CD4-positive, alpha-beta T cell treated with Interferon alpha-2 for 1 hour (primary cell): ENCODE data around the gene NTMT1.
"Not testable (repeated sequence)": the region's sequence is repeated elsewhere in the genome, so short reads cannot be mapped to it uniquely, and the experiment has no call there.

ENCODE experiments used
- DNase-seq, 2 donors: peaks; one replicate each; pipeline ENCODE4 v3.0.0-alpha.2; 2020 to 2022

NTMT1 gene

GRCh38 chr9:129655696-129656095 lies 29.7 kb downstream of the NTMT1 start:
- no peak for DNase-seq

DNA sequence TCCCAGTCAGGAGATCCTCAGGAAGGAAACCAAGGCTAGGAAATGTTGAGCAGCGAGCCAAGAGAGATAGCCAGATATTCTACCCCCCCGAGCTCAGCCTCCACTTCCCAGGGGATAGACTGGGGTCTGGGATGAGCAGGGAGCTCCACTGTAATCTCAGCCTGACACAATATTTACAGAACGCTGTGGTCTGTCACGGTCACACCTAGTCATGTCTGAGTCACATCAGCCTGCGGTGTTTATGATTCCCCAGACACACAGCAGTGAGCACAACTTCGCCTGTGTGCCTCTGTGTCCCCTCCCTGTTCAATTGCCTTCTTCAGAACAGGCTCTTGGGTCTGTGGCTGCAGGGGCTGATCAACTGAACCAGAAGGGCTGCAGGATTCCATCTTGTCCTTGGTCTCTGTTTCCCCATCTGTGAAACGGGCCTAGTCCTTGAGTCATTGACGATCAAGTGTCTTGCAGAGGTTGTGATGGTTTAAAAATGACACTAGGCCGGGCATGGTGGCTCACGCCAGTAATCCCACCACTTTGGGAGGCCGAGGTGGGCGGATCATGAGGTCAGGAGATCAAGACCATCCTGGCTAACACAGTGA lies 30.9 kb downstream of the NTMT1 start:
- DNase-seq = no peak

- no peak for DNase-seq
Observed at GRCh38 chr9:129661029-129661428, 35.1 kb downstream of the NTMT1 start.

- DNase-seq = not testable (repeated sequence)
Observed at GRCh38 chr9:129662239-129662638, 36.3 kb downstream of the NTMT1 start.

DNA sequence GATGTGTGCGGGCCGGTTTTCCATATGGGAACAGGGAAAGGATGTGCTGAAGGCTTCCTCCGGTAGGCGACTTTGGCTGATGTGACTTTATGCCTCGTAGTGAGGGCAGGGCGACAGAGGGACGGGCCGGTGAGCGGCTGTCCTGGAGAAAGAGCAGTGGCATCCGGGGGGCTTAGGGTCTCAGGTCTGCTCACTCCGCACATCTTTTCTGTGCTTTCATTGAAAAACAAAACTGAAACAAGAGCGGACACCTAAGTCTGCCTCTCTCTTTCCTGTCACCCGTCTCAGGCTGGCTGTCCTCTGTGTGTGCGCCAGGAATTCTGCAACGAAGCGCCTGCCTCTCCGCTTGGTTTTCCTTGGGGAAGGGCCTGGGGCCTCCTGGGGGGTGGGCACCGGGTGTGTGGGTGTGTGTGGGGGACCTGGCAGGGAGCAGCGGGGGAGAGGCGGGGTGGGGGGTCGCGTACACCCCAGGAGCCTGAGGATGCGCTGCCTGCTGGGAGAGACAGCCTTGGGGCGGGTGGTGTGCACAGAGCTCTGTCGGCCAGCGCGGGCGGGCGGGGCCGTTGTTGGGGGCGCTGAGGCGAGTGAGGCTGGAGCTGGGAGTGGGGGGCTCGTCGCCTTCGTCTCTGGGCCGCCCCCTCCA lies 38.9 kb downstream of the NTMT1 start:
- DNase-seq = peak in 1 of 2 donors; percentile 2

DNA sequence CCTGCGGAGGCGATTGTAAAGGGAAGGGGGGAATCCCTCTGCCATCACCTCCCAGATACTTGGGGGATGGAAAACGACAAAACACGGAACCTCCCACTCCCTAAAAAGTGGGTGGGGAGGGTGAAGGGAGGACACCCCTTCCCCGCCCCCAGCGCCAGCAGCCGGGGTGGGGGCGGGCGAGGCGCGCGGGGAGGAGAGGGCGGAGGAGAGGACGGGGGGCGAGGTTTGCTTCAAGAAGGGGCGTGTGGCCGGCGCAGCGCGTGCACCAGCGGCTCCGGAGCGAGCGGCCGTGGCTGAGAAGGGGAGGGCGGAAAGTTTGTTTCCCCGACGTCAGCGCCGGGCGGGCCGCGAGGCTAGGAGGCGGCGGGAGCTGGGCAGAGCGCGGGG lies 39.4 kb downstream of the NTMT1 start, which contains the start of gene PRRX2:
Gene PRRX2 (plus strand): TSS at position 259 of the 387 bp plus-strand sequence. CDS start 221 bp downstream, outside the sequence.
- peak in 1 of 2 donors; percentile 25 for DNase-seq

DNA sequence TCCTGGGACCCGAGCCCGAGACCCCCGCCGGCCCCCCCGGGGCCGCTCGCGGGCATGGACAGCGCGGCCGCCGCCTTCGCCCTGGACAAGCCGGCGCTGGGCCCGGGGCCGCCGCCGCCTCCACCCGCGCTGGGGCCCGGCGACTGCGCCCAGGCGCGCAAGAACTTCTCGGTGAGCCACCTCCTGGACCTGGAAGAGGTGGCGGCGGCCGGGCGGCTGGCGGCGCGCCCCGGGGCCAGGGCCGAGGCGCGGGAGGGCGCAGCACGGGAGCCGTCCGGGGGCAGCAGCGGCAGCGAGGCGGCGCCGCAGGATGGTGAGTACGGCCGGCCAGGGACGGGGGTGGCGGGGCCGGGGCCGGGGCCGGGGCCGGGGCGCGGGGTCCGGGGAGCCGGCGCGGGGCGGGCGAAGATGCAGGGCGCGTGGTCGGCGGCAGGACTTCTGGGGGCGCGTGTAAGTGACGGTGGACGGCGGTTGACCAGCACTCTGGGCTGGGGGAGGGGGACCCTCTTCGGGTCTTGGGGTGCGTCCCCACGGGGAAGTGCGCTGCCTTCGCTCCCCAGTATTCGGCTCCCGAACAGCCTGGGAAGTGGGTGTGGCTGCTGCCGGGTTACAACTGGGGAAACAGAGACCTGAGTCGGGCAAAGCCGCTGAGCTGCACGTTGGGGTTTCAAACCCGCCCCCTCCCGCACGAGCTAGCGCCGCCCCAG lies 40.0 kb downstream of the NTMT1 start:
- DNase-seq = no peak

GRCh38 chr9:129666575-129666974 lies 40.6 kb downstream of the NTMT1 start:
- DNase-seq = no peak

- no peak for DNase-seq
Observed at GRCh38 chr9:129667378-129667777, 41.4 kb downstream of the NTMT1 start.

GRCh38 chr9:129667850-129668249 lies 41.9 kb downstream of the NTMT1 start:
- DNase-seq = no peak

DNA sequence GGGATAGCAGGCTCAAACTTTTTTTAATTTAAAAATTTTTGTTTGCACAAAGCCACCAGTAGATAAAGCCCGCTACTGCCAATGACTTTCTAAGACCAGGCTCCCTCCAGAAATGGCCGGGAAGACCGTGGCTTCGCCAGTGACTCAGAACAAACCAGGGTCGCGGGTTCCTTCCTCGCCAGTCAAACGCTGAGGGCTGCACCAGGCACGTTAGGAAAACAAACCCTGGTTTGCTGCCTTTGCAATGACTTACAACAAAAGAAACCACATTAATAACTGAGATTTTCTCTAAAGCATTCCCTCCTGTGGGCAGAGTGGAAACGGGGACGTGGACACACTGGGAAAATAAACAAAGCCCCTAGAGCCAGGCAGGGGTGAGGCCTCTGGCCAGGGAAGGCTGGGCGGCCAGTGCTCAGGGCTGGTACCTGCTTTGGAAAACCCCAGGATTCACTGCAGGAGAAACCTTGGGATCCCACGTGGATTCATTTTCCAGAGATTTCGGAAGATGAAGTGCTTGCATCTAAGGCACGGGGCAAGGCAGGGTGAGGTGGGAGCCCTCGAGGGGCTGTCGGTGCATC lies 43.3 kb downstream of the NTMT1 start:
- DNase-seq = no peak

GRCh38 chr9:129669946-129670345 lies 44.0 kb downstream of the NTMT1 start:
- no peak for DNase-seq

DNA sequence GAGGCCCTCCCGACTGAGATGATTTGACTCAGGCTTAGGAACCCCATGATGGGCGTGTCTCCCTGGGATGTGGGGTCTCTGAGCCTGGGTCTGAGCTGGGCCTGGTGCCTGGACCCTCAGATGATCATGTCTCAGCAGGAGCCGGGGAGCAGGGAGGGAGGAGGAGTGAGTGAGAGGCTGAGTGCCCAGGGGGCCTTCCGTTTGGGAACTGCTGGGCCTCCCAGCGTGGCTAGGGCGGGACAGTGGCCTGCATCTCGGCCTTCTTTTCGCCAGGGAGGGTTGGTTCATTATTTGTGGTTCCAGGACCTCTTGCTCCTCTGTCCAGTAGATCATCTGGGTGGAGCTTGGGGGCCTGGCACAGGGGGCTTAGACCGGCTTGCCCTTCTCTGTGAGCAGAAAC lies 45.1 kb downstream of the NTMT1 start:
- no peak for DNase-seq

- no peak for DNase-seq
Observed at GRCh38 chr9:129671519-129671918, 45.6 kb downstream of the NTMT1 start.

DNA sequence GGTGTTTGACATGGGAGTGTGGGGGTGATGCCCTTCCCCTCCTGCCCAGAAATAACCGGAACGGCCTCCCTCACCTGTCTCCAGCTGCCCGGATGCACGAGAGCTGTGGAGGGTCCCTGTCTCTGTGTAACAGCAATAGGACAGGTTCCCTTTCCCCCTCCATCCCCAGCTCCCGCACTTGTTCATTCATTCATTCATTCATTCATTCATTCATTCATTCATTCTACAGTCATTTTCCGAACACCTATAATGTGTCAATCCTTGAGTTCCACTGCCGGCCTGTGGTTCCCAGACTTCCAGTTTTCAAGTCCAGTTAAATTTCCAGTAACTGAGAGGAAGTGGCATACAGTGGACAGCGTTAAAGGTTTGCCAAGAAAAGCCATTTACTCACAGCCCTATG lies 46.7 kb downstream of the NTMT1 start:
- no peak for DNase-seq

DNA sequence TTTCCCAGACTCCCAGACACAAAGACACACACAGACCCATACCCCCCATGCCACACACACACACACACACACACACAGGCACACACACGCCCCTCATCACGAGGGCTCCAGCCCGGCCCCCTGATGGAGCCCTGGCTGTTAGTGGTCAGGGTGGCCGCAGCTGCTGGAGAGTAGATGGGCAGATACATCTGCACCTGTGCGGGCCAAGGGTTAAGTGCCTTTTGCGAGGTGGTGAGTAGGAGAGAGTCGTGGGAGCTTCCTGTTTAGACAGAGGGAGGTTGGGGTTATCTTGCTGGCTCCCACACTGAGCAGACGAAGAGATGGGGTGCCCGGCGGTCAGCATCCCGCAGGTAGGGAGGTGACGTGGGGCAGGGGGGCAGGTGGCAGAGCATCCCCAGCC lies 47.6 kb downstream of the NTMT1 start:
- DNase-seq = no peak

GRCh38 chr9:129674229-129674628 lies 48.3 kb downstream of the NTMT1 start:
- no peak for DNase-seq

- DNase-seq = no peak
Observed at GRCh38 chr9:129675620-129676019, 49.7 kb downstream of the NTMT1 start.

- no peak for DNase-seq
Observed at GRCh38 chr9:129676287-129676686, 50.3 kb downstream of the NTMT1 start.

DNA sequence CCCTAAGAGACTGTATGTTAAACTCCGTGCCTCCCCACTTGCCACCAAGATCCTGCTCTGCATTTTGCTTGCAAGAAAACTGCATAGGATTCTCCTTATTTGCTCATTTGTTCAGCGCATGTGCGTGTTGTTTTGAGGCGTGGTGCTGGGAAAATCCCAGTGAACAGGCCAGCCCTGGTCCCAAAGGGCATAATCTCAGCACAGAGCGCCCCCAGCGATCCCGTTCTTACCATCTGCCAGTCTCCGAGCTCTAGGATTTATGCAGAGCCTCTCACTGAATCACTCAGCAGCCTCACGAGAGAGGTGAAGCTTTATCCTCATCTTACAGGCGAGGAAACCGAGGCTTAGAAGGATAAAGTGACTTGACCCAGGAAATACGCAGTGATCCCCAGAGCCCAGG lies 51.0 kb downstream of the NTMT1 start:
- no peak for DNase-seq

DNA sequence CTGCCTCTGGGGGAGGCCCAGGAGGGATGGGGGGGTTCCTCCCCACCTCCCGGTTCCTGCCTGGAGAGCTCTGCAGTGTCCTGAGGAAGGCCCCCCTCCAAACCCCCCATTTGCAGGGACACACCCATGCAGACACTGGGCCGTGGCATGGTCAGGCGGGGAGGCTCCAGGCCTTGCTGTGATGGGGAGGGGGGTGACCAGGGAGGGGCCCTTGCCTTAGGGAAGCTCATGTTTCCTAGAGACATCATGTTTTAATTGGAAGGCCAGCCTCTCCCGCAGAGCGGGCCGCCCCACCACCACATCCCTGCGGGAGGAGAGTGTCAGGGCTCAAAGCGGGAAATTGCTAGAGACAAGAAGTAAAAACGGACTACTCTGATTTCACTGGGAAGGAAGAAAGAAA lies 51.5 kb downstream of the NTMT1 start:
- no peak for DNase-seq

GRCh38 chr9:129678844-129679243 lies 52.9 kb downstream of the NTMT1 start:
- no peak for DNase-seq

GRCh38 chr9:129679537-129679936 lies 53.6 kb downstream of the NTMT1 start:
- DNase-seq = no peak

GRCh38 chr9:129681924-129682323 lies 56.0 kb downstream of the NTMT1 start:
- no peak for DNase-seq
